ENCODE measurements around the gene AMBP. TPM values are rescaled to one million over a fixed set of nuclear protein-coding genes. Genes with fewer than 3 reads are reported as not detected.

The AMBP gene
- total and polyA plus RNA-seq, 2 donors (not counting 1 experiment from before 2014, with no cell fraction given), result not detected

DNA sequence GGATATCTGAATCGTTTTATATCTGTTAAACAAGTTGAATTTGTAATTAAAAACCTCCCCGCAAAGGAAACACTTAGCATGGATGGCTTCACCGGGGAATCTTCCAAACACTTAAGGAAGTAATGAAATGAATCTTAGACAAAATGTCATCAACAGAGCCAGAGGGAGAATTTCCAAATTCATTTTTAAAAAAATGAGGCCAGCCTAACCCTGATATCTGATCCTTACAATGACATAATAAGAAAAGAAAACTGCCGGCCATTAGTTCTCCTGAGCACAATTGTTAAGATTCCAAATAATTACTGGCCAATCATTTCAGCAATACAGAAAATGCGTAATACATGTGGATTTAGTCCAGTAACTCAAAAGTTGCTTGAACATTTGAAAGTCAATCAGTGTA is 27.1 kb upstream of the AMBP start:
- Mint-ChIP-seq H3K4me3 (no peak overlapping the region), H3K27ac (no peak overlapping the region), H3K4me1 (no peaks in the 10 kb centered on the region), H3K9me3 (ENCODE audit: insufficient read depth) (peaks cover 2% of the 10 kb centered on the region), H3K27me3 (peaks cover 20% of the 10 kb centered on the region)
- Histone ChIP-seq H3K27ac (ENCODE audit: low read length in 2 of 2) (no peak overlapping the region), H3K4me1 (ENCODE audit: control insufficient read depth in 2 of 2, insufficient read depth in 2 of 2, low read length in 2 of 2) (no peaks in the 10 kb centered on the region), H3K27me3 (replicated peaks in 1 of 4; ENCODE audit: control extremely low read depth in 1 of 4, control insufficient read depth in 3 of 4, insufficient read depth in 4 of 4, low read length in 3 of 4) (peaks cover 0 to 3% (median 0%) of the 10 kb centered on the region in 4 experiments), H4K20me1 (ENCODE audit: control insufficient read depth, insufficient read depth, low read length, poor library complexity, severe bottlenecking) (no peaks in the 10 kb centered on the region), H3K36me3 (replicated peaks in 1 of 2; ENCODE audit: control extremely low read depth in 1 of 2, control insufficient read depth in 1 of 2, extremely low read depth in 1 of 2, insufficient read depth in 2 of 2, low read length in 1 of 2) (no peaks in the 10 kb centered on the region), H3K4me2 (replicated peaks; ENCODE audit: low read depth, low read length, poor library complexity, severe bottlenecking) (no peak overlapping the region), H3K79me2 (ENCODE audit: control insufficient read depth, insufficient read depth, low read length) (no peaks in the 10 kb centered on the region), H2AFZ (ENCODE audit: insufficient read depth, low read depth, low read length, poor library complexity, severe bottlenecking) (no peak overlapping the region), H3K4me3 (ENCODE audit: control extremely low read depth in 1 of 5, extremely low read depth in 1 of 5, insufficient read depth in 1 of 5, low read depth in 2 of 5, low read length in 4 of 5) (no peak overlapping the region), H3K9me3 (ENCODE audit: control extremely low read depth in 1 of 3, control insufficient read depth in 2 of 3, insufficient read depth in 1 of 3, low read length in 2 of 3) (peaks cover 0 to 6% (median 0%) of the 10 kb centered on the region in 3 donors), H3K9ac (ENCODE audit: low read length) (no peak overlapping the region)
- WGBS (ENCODE audit: insufficient coverage), result no CpG with 5 or more reads among the region's 5 CpGs
- intact Hi-C loops (cut with micrococcal nuclease), result no loop called here
- ChIA-PET POLR2A (no interaction called here), CTCF (interaction anchor here (1.7 kb wide), 1 partner anchor 186 kb away, joined by 4 read pairs; no protein-coding TSS in a partner anchor)
- no peak for TF ChIP-seq CTCF (IDR thresholded peaks at IDR 0.05)
- TF ChIP-seq EZH2 (IDR thresholded peaks at IDR 0.05; ENCODE audit: borderline replicate concordance, insufficient read depth, low read depth, low read length, poor library complexity, severe bottlenecking), result no peak
- ATAC-seq (ENCODE audit: low read depth), result no peak
- no peak for DNase-seq

DNA sequence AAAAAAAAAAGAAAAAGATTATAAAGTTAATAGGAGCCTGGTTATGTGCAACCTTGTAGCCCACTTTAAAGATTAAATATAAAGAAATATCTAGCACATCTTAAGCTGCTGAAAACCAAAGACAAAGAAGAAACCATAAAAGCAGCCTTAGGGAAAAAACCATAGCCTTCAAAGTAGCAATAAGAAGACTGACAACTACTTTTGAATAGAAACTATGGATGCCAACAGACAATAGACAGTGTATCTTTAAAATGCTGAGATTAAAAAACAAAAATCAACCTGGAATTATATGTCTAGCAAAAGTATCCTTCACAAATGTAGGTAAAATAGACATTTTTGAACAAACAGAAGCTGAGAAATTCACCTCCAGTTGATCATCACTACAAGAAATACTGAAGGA is 24.4 kb upstream of the AMBP start:
- peaks cover 2% of the 10 kb centered on the region for H3K9me3 Mint-ChIP-seq (ENCODE audit: insufficient read depth)
- Histone ChIP-seq H3K4me2 (replicated peaks; ENCODE audit: low read depth, low read length, poor library complexity, severe bottlenecking) (no peak overlapping the region), H2AFZ (ENCODE audit: insufficient read depth, low read depth, low read length, poor library complexity, severe bottlenecking) (no peak overlapping the region), H3K36me3 (replicated peaks in 1 of 2; ENCODE audit: control extremely low read depth in 1 of 2, control insufficient read depth in 1 of 2, extremely low read depth in 1 of 2, insufficient read depth in 2 of 2, low read length in 1 of 2) (no peaks in the 10 kb centered on the region), H3K27ac (ENCODE audit: low read length in 2 of 2) (no peak overlapping the region), H3K79me2 (ENCODE audit: control insufficient read depth, insufficient read depth, low read length) (no peaks in the 10 kb centered on the region), H3K4me3 (ENCODE audit: control extremely low read depth in 1 of 5, extremely low read depth in 1 of 5, insufficient read depth in 1 of 5, low read depth in 2 of 5, low read length in 4 of 5) (no peak overlapping the region), H4K20me1 (ENCODE audit: control insufficient read depth, insufficient read depth, low read length, poor library complexity, severe bottlenecking) (no peaks in the 10 kb centered on the region), H3K9ac (ENCODE audit: low read length) (no peak overlapping the region), H3K4me1 (ENCODE audit: control insufficient read depth in 2 of 2, insufficient read depth in 2 of 2, low read length in 2 of 2) (peaks cover 4% of the 10 kb centered on the region in 2 donors), H3K27me3 (replicated peaks in 1 of 4; ENCODE audit: control extremely low read depth in 1 of 4, control insufficient read depth in 3 of 4, insufficient read depth in 4 of 4, low read length in 3 of 4) (peaks cover 0 to 5% (median 2%) of the 10 kb centered on the region in 4 experiments), H3K9me3 (ENCODE audit: control extremely low read depth in 1 of 3, control insufficient read depth in 2 of 3, insufficient read depth in 1 of 3, low read length in 2 of 3) (peaks cover 0 to 14% (median 0%) of the 10 kb centered on the region in 3 donors)
- intact Hi-C loops (cut with micrococcal nuclease), result no loop called here
- ChIA-PET CTCF (interaction anchor here (1.2 to 2.1 kb wide), 2 partner anchors 19 to 53 kb away, joined by 4 to 5 read pairs; partner anchors contain the start of gene COL27A1), POLR2A (no interaction called here)
- ATAC-seq (ENCODE audit: low read depth) (no peak), DNase-seq (no peak)
- H3K27ac Mint-ChIP-seq, result no peak overlapping the region
- H3K4me1 Mint-ChIP-seq, result peaks cover 3% of the 10 kb centered on the region
- no peak overlapping the region for H3K4me3 Mint-ChIP-seq
- H3K27me3 Mint-ChIP-seq, result peaks cover 23% of the 10 kb centered on the region
- TF ChIP-seq EZH2 (IDR thresholded peaks at IDR 0.05; ENCODE audit: borderline replicate concordance, insufficient read depth, low read depth, low read length, poor library complexity, severe bottlenecking) (no peak), CTCF (IDR thresholded peaks at IDR 0.05) (no peak)
